SK-N-MC (cell line): ENCODE results near the gene ASH1L.
"Not testable (repeated sequence)": the region's sequence is repeated elsewhere in the genome, so short reads cannot be mapped to it uniquely, and the experiment has no call there.

Experiments
- DNase-seq: peaks from one replicate; pipeline ENCODE4 v3.0.0-alpha.2; 2011; ENCODE audit warnings: low read depth, low spot score
- H3K27ac ChIP-seq: fragments of 200-600 bp; sonication (generic); 2 replicates; pipeline ENCODE4 v1.5.1; 2016; ENCODE audit warnings: mixed run types
- H3K36me3 ChIP-seq: fragments of 200-600 bp; sonication (generic); 2 replicates; pipeline ENCODE4 v1.6.1; 2017; ENCODE audit warnings: antibody characterized with exemption, low read length, mixed read lengths; ENCODE audit not compliant: insufficient read depth
- H3K4me3 ChIP-seq: fragments of 200-600 bp; sonication (generic); 2 replicates; pipeline ENCODE4 v1.5.1; 2016
- H3K9ac ChIP-seq: fragments of 200-600 bp; sonication (generic); 2 replicates; pipeline ENCODE4 v1.8.0; 2017; ENCODE audit warnings: mixed run types, mixed read lengths; ENCODE audit not compliant: insufficient read length
- H3K9me3 ChIP-seq: fragments of 200-600 bp; sonication (generic); 2 replicates; pipeline ENCODE4 v1.6.1; 2017; ENCODE audit warnings: low read depth, mild to moderate bottlenecking, antibody characterized with exemption, low read length, moderate library complexity, mixed read lengths
- EZH2 ChIP-seq: fragments of 200-600 bp; sonication (generic); IDR thresholded peaks from one replicate; pipeline ENCODE4 v1.6.1; 2017; ENCODE audit warnings: antibody characterized with exemption
- FOXP2 ChIP-seq: optimal IDR thresholded peaks from 2 replicates; pipeline ENCODE3; 2011; ENCODE audit warnings: mild to moderate bottlenecking, moderate library complexity; ENCODE audit not compliant: insufficient read depth; ENCODE audit errors: extremely low read length, control extremely low read depth
- POLR2AphosphoS5 ChIP-seq: IDR thresholded peaks from 2 replicates; pipeline ENCODE4 v1.6.1; 2012; ENCODE audit warnings: mild to moderate bottlenecking, low read depth, low read length, borderline replicate concordance

ASH1L gene

GRCh38 chr1:155396874-155397476 is 165.6 kb downstream of the ASH1L start:
- Histone ChIP-seq H3K36me3 (peaks cover 30% of the 10 kb centered on the region), H3K9me3 (no peaks in the 10 kb centered on the region), H3K27ac (no peak overlapping the region), H3K9ac (no peak overlapping the region), H3K4me3 (no peak overlapping the region)
- TF ChIP-seq EZH2 (no peak), POLR2AphosphoS5 (no peak), FOXP2 (no peak)
- DNase-seq = no peak

GRCh38 chr1:155392898-155393411 is 169.6 kb downstream of the ASH1L start:
- TF ChIP-seq POLR2AphosphoS5 (no peak), EZH2 (no peak), FOXP2 (no peak)
- Histone ChIP-seq H3K27ac (no peak overlapping the region), H3K9me3 (no peaks in the 10 kb centered on the region), H3K36me3 (peaks cover 60% of the 10 kb centered on the region), H3K9ac (no peak overlapping the region), H3K4me3 (no peak overlapping the region)
- DNase-seq = no peak

GRCh38 chr1:155389826-155390225 is 172.8 kb downstream of the ASH1L start:
- Histone ChIP-seq H3K27ac (no peak overlapping the region), H3K9ac (no peak overlapping the region), H3K36me3 (peaks cover 77% of the 10 kb centered on the region), H3K9me3 (peaks cover 7% of the 10 kb centered on the region; the same call in 1 of the 2 replicates), H3K4me3 (no peak overlapping the region)
- DNase-seq = no peak
- TF ChIP-seq FOXP2 (no peak), POLR2AphosphoS5 (no peak), EZH2 (no peak)

GRCh38 chr1:155385836-155386235 is 176.8 kb downstream of the ASH1L start:
- peaks cover 48% of the 10 kb centered on the region for H3K36me3 ChIP-seq

GRCh38 chr1:155383406-155383805 is 179.2 kb downstream of the ASH1L start:
- TF ChIP-seq POLR2AphosphoS5 (no peak), EZH2 (no peak), FOXP2 (no peak)
- DNase-seq = no peak

More at GRCh38 chr1:155385836-155386235, 176.8 kb downstream of the ASH1L start:
- not testable (repeated sequence) for H3K4me3 ChIP-seq, H3K9me3 ChIP-seq, H3K27ac ChIP-seq, H3K9ac ChIP-seq, DNase-seq

GRCh38 chr1:155379631-155380090 is 182.9 kb downstream of the ASH1L start:
- Histone ChIP-seq H3K27ac (peak overlapping the region; percentile 75), H3K36me3 (peaks cover 35% of the 10 kb centered on the region), H3K9me3 (no peaks in the 10 kb centered on the region), H3K9ac (no peak overlapping the region), H3K4me3 (no peak overlapping the region)
- TF ChIP-seq EZH2 = no peak
- TF ChIP-seq POLR2AphosphoS5 = no peak
- TF ChIP-seq FOXP2 = no peak
- peak; percentile 20 for DNase-seq

More at GRCh38 chr1:155383406-155383805, 179.2 kb downstream of the ASH1L start:
- Histone ChIP-seq H3K4me3 (no peak overlapping the region), H3K9ac (no peak overlapping the region), H3K36me3 (peaks cover 33% of the 10 kb centered on the region), H3K27ac (no peak overlapping the region; the same call in 1 of the 2 replicates), H3K9me3 (peaks cover 7% of the 10 kb centered on the region; the same call in 1 of the 2 replicates)

- no peak for DNase-seq
- peaks cover 35% of the 10 kb centered on the region for H3K36me3 ChIP-seq
- H3K27ac ChIP-seq = no peak overlapping the region
- H3K4me3 ChIP-seq = no peak overlapping the region
- TF ChIP-seq FOXP2 (no peak), EZH2 (no peak), POLR2AphosphoS5 (no peak)
- no peak overlapping the region for H3K9ac ChIP-seq
- no peaks in the 10 kb centered on the region for H3K9me3 ChIP-seq
These were observed 183.4 kb downstream of the ASH1L start for GRCh38 chr1:155379180-155379579.

GRCh38 chr1:155360051-155360450 is 202.6 kb downstream of the ASH1L start:
- Histone ChIP-seq H3K27ac (no peak overlapping the region), H3K9ac (no peak overlapping the region), H3K9me3 (no peaks in the 10 kb centered on the region), H3K36me3 (peaks cover 34% of the 10 kb centered on the region), H3K4me3 (no peak overlapping the region)
- TF ChIP-seq EZH2 (no peak), POLR2AphosphoS5 (no peak), FOXP2 (no peak)
- no peak for DNase-seq

GRCh38 chr1:155352631-155353030 is 210.0 kb downstream of the ASH1L start:
- Histone ChIP-seq H3K27ac (0 out of 2 replicates have a peak overlapping the region, but pooled peaks have one; percentile 2), H3K4me3 (no peak overlapping the region), H3K9ac (no peak overlapping the region), H3K9me3 (no peaks in the 10 kb centered on the region), H3K36me3 (peaks cover 69% of the 10 kb centered on the region)
- TF ChIP-seq POLR2AphosphoS5 (no peak), EZH2 (no peak), FOXP2 (no peak)
- no peak for DNase-seq
